ENCODE measurements around the gene TNFSF12.
A peak's percentile ranks its signal among the peaks of the same experiment; 100 is the strongest.

TNFSF12 gene

DNA sequence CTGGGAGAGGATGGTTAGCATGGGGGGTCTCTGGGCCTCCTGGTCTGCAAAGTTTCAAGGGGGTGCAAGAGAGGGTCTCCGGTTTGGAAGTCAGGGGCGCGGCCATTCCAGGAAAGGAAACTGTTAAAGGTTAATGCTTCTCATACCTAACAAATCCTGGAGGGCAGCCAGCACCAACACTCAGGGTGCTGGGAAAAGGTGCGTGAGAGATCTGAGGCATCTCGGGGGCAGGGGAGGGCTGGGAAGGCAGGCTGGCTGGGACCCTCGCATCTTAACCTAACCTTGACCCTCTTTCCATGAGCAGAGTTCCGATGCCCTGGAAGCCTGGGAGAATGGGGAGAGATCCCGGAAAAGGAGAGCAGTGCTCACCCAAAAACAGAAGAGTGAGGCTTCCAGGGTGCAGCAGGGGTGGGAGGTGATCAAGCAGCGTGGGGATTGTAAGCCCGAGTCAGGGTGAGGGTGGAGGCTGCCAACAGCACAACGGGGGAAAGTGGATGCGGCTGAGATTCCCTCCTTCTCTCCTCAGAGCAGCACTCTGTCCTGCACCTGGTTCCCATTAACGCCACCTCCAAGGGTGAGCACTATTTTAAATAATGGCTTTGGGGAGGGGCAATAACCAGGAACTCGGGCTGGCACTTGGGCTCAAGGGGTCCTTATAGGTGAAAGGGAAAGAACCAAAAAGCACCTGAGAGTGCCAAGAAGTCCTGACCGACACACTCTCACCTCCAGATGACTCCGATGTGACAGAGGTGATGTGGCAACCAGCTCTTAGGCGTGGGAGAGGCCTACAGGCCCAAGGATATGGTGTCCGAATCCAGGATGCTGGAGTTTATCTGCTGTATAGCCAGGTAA lies 10.7 kb downstream of the TNFSF12 start:
- H3K9ac ChIP-seq (ENCODE audit: low read depth, low read length) = 0 out of 2 replicates have a peak overlapping the region, but pooled peaks have one; percentile 10
- H3K27me3 ChIP-seq (ENCODE audit: insufficient read depth, low read length) = no peaks in the 10 kb centered on the region
- H3K36me3 ChIP-seq (ENCODE audit: insufficient read depth, low read depth, low read length) = peaks cover 12% of the 10 kb centered on the region
- H3K27ac ChIP-seq (ENCODE audit: low read length) = no peak overlapping the region
- peaks cover 35% of the 10 kb centered on the region for H3K4me1 ChIP-seq (ENCODE audit: insufficient read depth, low read length)
- no peak overlapping the region for H3K4me3 ChIP-seq (ENCODE audit: low read length)
- no peaks in the 10 kb centered on the region for H3K9me3 ChIP-seq (ENCODE audit: insufficient read depth, low read depth, low read length)

DNA sequence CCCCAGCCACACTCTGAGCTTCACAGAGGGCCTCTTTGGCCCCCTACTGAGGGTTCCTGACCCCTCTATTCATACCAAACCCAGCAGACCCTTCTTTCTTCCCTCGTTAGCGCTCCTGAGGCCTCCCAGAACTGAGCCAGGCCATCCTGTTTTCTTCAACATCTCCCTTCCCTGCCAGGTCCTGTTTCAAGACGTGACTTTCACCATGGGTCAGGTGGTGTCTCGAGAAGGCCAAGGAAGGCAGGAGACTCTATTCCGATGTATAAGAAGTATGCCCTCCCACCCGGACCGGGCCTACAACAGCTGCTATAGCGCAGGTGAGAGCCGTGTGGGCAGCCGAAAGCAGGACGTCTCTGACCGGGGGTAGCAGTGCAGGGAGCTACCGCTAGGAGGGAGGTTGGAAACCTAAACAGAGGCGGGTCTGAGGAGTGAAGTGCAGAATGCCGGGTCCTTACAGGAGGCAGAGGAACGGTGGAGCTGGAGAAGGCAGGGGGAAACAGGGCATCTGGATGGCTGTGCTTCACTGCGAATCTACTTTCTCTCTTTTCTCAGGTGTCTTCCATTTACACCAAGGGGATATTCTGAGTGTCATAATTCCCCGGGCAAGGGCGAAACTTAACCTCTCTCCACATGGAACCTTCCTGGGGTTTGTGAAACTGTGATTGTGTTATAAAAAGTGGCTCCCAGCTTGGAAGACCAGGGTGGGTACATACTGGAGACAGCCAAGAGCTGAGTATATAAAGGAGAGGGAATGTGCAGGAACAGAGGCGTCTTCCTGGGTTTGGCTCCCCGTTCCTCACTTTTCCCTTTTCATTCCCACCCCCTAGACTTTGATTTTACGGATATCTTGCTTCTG lies 11.5 kb downstream of the TNFSF12 start:
- no peaks in the 10 kb centered on the region for H3K9me3 ChIP-seq (ENCODE audit: insufficient read depth, low read depth, low read length)
- H3K36me3 ChIP-seq (ENCODE audit: insufficient read depth, low read depth, low read length) = peaks cover 21% of the 10 kb centered on the region
- peak overlapping the region; percentile 22 for H3K27ac ChIP-seq (ENCODE audit: low read length)
- H3K9ac ChIP-seq (ENCODE audit: low read depth, low read length) = peak overlapping the region; percentile 91
- peaks cover 35% of the 10 kb centered on the region for H3K4me1 ChIP-seq (ENCODE audit: insufficient read depth, low read length)
- no peaks in the 10 kb centered on the region for H3K27me3 ChIP-seq (ENCODE audit: insufficient read depth, low read length)
- H3K4me3 ChIP-seq (ENCODE audit: low read length) = peak overlapping the region; percentile 94

DNA sequence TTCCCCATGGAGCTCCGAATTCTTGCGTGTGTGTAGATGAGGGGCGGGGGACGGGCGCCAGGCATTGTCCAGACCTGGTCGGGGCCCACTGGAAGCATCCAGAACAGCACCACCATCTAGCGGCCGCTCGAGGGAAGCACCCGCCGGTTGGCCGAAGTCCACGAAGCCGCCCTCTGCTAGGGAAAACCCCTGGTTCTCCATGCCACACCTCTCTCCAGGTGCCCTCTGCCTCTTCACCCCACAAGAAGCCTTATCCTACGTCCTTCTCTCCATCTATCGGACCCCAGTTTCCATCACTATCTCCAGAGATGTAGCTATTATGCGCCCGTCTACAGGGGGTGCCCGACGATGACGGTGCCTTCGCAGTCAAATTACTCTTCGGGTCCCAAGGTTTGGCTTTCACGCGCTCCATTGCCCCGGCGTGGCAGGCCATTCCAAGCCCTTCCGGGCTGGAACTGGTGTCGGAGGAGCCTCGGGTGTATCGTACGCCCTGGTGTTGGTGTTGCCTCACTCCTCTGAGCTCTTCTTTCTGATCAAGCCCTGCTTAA lies 12.2 kb downstream of the TNFSF12 start:
- Histone ChIP-seq H3K9ac (ENCODE audit: low read depth, low read length) (peak overlapping the region; percentile 91; the same call in 1 of the 2 replicates), H3K4me3 (ENCODE audit: low read length) (peak overlapping the region; percentile 94), H3K36me3 (ENCODE audit: insufficient read depth, low read depth, low read length) (peaks cover 28% of the 10 kb centered on the region), H3K27me3 (ENCODE audit: insufficient read depth, low read length) (no peaks in the 10 kb centered on the region), H3K4me1 (ENCODE audit: insufficient read depth, low read length) (peaks cover 35% of the 10 kb centered on the region), H3K9me3 (ENCODE audit: insufficient read depth, low read depth, low read length) (no peaks in the 10 kb centered on the region), H3K27ac (ENCODE audit: low read length) (peak overlapping the region; percentile 64)

DNA sequence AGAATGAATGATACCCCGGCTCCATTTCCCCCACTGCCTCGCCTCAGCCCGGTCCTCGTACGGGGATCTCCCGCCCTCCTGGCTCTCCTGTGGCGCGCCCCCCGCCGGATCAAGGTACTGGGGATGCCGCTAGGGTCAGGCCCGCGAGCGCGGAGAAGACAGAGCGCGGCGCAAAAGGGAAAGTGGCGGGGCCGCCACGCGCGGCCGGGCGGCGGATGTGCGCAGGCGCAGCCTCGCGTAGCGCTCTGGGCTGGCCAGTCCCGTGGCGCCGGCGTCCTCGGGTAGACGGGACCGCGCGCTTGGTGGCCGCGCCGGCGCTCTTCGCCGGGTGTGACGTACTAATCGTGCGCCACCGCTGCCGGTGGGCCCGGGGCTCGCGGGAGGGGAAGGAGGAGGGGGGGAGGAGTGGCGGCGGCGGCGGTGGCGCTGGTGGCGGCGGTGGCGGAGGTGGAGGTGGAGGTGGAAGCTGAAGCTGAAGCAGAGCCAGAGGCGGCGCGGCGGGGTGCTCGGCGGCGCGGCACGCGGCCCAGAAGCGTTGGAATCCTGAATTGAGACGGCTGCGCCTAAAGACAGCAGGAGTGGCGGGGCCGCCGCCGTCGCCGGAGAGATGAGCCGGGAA lies 12.8 kb downstream of the TNFSF12 start, which contains the start of gene SENP3:
TSS of gene SENP3 (plus strand) at position 331 of the 619 bp plus-strand sequence. CDS start 1,158 bp downstream, outside the sequence.
- peak within 1 kb of the TSS; percentile 64 for H3K27ac ChIP-seq (ENCODE audit: low read length)
- peaks cover 33% of the 10 kb centered on the region for H3K36me3 ChIP-seq (ENCODE audit: insufficient read depth, low read depth, low read length)
- peaks cover 35% of the 10 kb centered on the region for H3K4me1 ChIP-seq (ENCODE audit: insufficient read depth, low read length)
- no peaks in the 10 kb centered on the region for H3K9me3 ChIP-seq (ENCODE audit: insufficient read depth, low read depth, low read length)
- peak within 1 kb of the TSS; percentile 94 for H3K4me3 ChIP-seq (ENCODE audit: low read length)
- no peaks in the 10 kb centered on the region for H3K27me3 ChIP-seq (ENCODE audit: insufficient read depth, low read length)
- H3K9ac ChIP-seq (ENCODE audit: low read depth, low read length) = peak within 1 kb of the TSS; percentile 91

DNA sequence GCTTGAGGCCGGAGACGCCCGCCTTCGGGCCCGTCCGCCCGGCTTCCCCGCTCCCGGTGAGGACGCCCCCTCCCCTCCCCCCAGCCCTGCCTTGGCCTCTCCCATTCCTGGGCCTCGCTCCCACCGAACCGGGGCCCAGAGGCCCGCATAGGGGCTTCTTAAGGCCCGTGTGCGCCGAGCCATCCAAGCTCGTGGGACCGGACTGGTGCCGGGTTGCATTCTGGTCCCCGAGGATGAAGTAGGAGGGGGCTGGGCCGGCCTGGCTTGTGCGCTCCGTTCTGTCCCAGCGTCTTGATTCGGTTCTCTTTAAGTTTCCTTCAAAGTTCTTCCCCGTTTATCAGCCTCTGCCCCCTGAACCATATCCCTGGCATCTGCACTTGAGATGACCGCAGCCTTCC lies 13.3 kb downstream of the TNFSF12 start:
- peak overlapping the region; percentile 87 for H3K9ac ChIP-seq (ENCODE audit: low read depth, low read length)
- peaks cover 32% of the 10 kb centered on the region for H3K4me1 ChIP-seq (ENCODE audit: insufficient read depth, low read length)

DNA sequence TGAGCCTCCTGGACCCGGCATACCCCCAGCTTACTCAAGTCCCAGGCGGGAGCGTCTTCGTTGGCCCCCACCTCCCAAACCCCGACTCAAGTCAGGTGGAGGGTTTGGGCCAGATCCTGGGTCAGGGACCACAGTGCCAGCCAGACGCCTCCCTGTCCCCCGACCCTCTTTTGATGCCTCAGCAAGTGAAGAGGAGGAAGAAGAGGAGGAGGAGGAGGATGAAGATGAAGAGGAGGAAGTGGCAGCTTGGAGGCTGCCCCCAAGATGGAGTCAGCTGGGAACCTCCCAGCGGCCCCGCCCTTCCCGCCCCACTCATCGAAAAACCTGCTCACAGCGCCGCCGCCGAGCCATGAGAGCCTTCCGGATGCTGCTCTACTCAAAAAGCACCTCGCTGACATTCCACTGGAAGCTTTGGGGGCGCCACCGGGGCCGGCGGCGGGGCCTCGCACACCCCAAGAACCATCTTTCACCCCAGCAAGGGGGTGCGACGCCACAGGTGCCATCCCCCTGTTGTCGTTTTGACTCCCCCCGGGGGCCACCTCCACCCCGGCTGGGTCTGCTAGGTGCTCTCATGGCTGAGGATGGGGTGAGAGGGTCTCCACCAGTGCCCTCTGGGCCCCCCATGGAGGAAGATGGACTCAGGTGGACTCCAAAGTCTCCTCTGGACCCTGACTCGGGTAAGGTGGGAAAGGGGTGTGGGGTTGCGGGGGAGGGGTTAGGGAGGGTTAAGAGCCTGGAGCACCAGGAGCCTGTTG lies 14.4 kb downstream of the TNFSF12 start:
- H3K27ac ChIP-seq (ENCODE audit: low read length) = no peak overlapping the region
- no peaks in the 10 kb centered on the region for H3K27me3 ChIP-seq (ENCODE audit: insufficient read depth, low read length)
- peaks cover 43% of the 10 kb centered on the region for H3K36me3 ChIP-seq (ENCODE audit: insufficient read depth, low read depth, low read length)
- peak overlapping the region; percentile 87; the same call in 1 of the 2 replicates for H3K9ac ChIP-seq (ENCODE audit: low read depth, low read length)
- peak overlapping the region; percentile 94; the same call in 1 of the 2 replicates for H3K4me3 ChIP-seq (ENCODE audit: low read length)
- H3K4me1 ChIP-seq (ENCODE audit: insufficient read depth, low read length) = peaks cover 23% of the 10 kb centered on the region
- H3K9me3 ChIP-seq (ENCODE audit: insufficient read depth, low read depth, low read length) = no peaks in the 10 kb centered on the region

More for the DNA sequence above, 13.3 kb downstream of the TNFSF12 start:
- H3K27me3 ChIP-seq (ENCODE audit: insufficient read depth, low read length) = no peaks in the 10 kb centered on the region
- peak overlapping the region; percentile 94 for H3K4me3 ChIP-seq (ENCODE audit: low read length)
- H3K27ac ChIP-seq (ENCODE audit: low read length) = peak overlapping the region; percentile 64
- H3K36me3 ChIP-seq (ENCODE audit: insufficient read depth, low read depth, low read length) = peaks cover 38% of the 10 kb centered on the region
- H3K9me3 ChIP-seq (ENCODE audit: insufficient read depth, low read depth, low read length) = no peaks in the 10 kb centered on the region

DNA sequence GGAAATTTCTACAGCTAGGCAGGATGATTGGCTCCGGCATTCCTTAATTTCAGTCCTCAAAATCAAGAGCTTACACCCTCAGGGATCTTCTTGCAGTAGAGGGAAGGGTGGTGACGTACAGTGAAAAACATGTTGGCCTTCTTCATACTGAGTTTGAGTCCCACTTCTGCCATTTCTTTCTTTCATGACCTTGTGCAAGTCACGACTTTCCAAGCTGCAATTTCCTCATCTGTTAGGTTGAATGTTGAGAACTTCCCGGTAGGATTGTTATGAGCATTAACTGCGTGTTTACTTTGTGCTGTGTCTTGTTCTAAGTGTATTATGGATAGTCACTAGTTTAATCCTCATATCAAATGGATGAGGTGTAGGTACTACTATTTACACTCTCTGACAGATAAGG lies 20.7 kb downstream of the TNFSF12 start:
- Histone ChIP-seq H3K4me1 (ENCODE audit: insufficient read depth, low read length) (peaks cover 9% of the 10 kb centered on the region), H3K4me3 (ENCODE audit: low read length) (no peak overlapping the region), H3K9ac (ENCODE audit: low read depth, low read length) (no peak overlapping the region), H3K36me3 (ENCODE audit: insufficient read depth, low read depth, low read length) (peaks cover 78% of the 10 kb centered on the region), H3K27me3 (ENCODE audit: insufficient read depth, low read length) (no peaks in the 10 kb centered on the region), H3K9me3 (ENCODE audit: insufficient read depth, low read depth, low read length) (no peaks in the 10 kb centered on the region), H3K27ac (ENCODE audit: low read length) (no peak overlapping the region)

DNA sequence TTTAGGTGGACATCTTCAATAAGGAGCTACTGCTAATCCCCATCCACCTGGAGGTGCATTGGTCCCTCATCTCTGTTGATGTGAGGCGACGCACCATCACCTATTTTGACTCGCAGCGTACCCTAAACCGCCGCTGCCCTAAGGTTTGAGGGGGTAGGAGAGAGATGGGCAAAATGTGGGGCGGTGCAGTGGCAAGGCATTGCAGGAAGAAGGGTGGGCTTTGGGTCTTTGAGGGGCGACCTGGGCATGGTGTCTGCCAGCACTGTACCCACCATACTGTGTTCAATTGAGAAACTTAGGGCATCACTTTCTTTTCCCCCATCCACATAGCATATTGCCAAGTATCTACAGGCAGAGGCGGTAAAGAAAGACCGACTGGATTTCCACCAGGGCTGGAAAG lies 21.5 kb downstream of the TNFSF12 start:
- no peak overlapping the region for H3K4me3 ChIP-seq (ENCODE audit: low read length)
- no peak overlapping the region for H3K9ac ChIP-seq (ENCODE audit: low read depth, low read length)
- peaks cover 16% of the 10 kb centered on the region for H3K4me1 ChIP-seq (ENCODE audit: insufficient read depth, low read length)
- peaks cover 78% of the 10 kb centered on the region for H3K36me3 ChIP-seq (ENCODE audit: insufficient read depth, low read depth, low read length)
- no peaks in the 10 kb centered on the region for H3K9me3 ChIP-seq (ENCODE audit: insufficient read depth, low read depth, low read length)
- H3K27ac ChIP-seq (ENCODE audit: low read length) = no peak overlapping the region
- H3K27me3 ChIP-seq (ENCODE audit: insufficient read depth, low read length) = no peaks in the 10 kb centered on the region

DNA sequence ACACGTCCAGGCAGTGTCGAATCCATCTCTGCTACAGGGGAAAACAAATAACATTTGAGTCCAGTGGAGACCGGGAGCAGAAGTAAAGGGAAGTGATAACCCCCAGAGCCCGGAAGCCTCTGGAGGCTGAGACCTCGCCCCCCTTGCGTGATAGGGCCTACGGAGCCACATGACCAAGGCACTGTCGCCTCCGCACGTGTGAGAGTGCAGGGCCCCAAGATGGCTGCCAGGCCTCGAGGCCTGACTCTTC lies 23.4 kb downstream of the TNFSF12 start:
- Histone ChIP-seq H3K27me3 (ENCODE audit: insufficient read depth, low read length) (no peaks in the 10 kb centered on the region), H3K4me3 (ENCODE audit: low read length) (peak overlapping the region; percentile 76), H3K9me3 (ENCODE audit: insufficient read depth, low read depth, low read length) (no peaks in the 10 kb centered on the region), H3K4me1 (ENCODE audit: insufficient read depth, low read length) (peaks cover 18% of the 10 kb centered on the region), H3K36me3 (ENCODE audit: insufficient read depth, low read depth, low read length) (peaks cover 79% of the 10 kb centered on the region), H3K9ac (ENCODE audit: low read depth, low read length) (peak overlapping the region; percentile 84; the same call in 1 of the 2 replicates), H3K27ac (ENCODE audit: low read length) (peak overlapping the region; percentile 35)

DNA sequence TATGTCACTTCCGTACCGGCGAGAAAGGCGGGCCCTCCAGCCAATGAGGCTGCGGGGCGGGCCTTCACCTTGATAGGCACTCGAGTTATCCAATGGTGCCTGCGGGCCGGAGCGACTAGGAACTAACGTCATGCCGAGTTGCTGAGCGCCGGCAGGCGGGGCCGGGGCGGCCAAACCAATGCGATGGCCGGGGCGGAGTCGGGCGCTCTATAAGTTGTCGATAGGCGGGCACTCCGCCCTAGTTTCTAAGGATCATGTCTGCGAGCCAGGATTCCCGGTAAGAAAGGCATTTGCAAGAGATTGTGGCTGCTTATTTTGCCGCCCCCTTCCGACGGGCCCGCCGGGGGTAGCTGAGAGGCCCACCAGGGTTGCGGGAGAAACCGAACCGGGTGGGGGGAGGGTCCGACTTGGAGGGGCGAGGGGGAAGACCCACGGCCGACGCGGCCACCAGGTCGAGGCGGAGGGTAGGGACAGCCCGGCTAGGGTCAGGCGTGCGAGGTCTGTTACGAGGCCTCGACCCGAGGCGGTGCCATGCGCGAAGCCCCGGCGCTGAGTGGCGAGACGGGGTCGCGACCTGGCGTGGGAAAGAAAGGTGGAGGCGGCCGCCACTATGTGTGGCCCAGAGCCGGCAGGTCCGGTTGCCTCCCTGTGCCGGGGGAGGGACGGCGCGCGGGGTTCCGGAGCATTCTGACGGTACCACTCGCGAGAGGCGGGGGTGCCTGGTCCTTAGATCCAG lies 23.9 kb downstream of the TNFSF12 start:
- Histone ChIP-seq H3K9me3 (ENCODE audit: insufficient read depth, low read depth, low read length) (no peaks in the 10 kb centered on the region), H3K27me3 (ENCODE audit: insufficient read depth, low read length) (no peaks in the 10 kb centered on the region), H3K36me3 (ENCODE audit: insufficient read depth, low read depth, low read length) (peaks cover 79% of the 10 kb centered on the region), H3K27ac (ENCODE audit: low read length) (peak overlapping the region; percentile 76), H3K4me3 (ENCODE audit: low read length) (peak overlapping the region; percentile 98), H3K9ac (ENCODE audit: low read depth, low read length) (peak overlapping the region; percentile 99), H3K4me1 (ENCODE audit: insufficient read depth, low read length) (peaks cover 18% of the 10 kb centered on the region)
